NCI-H2171 (cell line): ENCODE results near the gene DCLK2.

Experiments
- DNase-seq: peaks from one replicate; lab custom pipeline; 2025; lab: John Stamatoyannopoulos, UW

The DCLK2 gene

DNA sequence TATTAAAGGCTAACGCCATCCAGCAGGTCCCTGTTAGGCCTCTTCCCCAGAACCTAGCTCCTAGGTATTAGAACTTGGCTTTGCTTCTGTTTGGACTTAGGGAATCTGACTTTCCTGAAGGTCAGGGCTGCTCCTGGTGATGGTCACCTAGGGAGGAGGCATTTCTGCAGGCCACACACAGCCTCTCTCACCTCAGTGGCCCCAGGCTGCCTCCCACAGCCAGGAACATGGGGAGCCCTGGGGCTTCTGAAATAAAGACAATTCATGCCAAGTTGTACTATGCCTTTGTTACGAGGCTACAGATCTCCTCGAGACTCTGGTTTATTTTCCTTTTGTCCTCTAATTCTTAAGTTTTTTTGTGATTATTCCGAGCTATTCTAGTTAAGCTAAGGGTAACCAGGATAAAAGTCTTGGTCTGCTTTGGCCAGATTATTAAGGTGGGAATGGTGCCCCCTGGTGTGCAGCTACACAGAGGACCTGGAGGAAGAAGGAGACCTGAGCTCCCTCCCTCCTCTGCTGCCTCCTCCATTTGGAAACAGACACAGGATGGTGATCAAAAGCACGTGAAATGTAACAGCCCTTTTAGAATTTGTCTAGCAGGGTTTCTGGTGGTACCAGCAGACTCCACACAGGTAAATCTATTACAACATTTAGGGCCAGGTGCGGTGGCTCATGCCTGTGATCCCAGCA is 131.0 kb downstream of the DCLK2 start:
- DNase-seq, result no peak

DNA sequence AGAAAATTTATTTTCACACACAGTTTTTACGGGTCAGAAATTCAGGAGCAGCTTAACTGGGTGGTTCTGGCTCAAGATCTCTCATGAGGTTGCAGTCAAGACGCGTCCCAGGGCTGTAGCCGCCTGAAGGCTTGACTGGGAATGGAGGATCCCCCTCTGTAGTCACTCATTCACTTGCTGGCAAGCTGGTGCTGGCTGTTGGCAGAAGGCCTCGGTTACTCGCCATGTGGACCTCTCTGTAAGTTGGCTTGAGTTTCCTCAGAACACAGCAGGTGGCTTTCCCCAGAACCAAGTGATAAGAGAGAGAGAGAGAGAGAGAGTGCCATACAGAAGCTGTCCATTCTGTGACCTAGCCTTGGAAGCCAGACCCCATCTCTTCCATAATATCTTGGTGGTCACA is 132.8 kb downstream of the DCLK2 start:
- no peak for DNase-seq

DNA sequence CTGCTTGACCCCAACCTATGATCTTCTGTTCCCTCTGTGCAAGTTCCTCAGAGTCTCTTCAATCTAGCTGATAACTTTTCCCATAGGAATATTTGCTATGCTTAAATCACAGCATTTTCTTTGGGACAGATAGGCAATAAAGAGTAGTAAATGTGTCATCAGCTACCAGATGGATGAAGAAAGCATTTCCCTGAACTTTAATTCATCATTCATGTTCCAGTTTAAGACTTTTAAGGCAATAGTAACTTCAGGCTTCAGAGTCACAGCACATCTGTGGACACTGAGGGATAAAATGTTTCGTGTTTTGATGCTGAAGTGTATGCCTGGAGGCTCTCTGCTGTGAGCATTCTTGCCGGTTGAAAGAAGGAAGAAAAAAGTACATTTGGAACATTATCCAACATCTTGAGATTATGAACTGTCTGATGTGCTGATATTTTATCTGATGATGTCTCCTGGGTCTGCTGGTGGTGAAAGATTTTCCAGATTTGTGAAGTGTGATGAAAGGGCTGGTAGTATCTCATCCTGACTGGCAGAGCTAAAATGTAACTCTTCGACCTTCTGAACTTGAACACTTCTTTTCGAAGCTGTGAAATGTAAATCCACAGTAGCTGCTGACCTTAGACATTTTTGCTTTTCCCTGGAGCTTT is 133.7 kb downstream of the DCLK2 start:
- no peak for DNase-seq

- DNase-seq, result no peak
Measured at GRCh38 chr4:150212485-150212884, 134.2 kb downstream of the DCLK2 start.

- no peak for DNase-seq
Measured at GRCh38 chr4:150212927-150213326, 134.7 kb downstream of the DCLK2 start.

GRCh38 chr4:150215601-150216000 is 137.4 kb downstream of the DCLK2 start:
- DNase-seq, result no peak

GRCh38 chr4:150216726-150217125 is 138.5 kb downstream of the DCLK2 start:
- DNase-seq, result no peak

DNA sequence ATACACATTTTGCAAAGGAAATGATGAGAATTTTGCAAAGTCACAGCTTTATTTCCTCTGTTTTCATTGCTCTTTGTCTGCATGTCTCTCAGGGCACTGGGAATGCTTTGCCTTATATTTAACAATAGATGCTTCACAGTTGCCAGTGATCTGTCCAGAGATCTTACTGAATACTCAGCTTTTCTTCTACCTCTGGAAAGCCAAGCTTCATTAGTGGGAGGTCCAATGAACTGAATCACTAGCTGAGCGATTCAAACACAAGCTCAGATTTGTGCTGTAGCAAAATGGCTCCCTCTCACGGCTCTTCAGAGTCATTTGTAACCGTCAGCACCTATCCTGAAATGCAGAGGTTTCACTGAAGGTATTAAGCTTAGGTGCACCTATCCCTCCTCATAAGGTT is 138.9 kb downstream of the DCLK2 start:
- DNase-seq, result no peak

DNA sequence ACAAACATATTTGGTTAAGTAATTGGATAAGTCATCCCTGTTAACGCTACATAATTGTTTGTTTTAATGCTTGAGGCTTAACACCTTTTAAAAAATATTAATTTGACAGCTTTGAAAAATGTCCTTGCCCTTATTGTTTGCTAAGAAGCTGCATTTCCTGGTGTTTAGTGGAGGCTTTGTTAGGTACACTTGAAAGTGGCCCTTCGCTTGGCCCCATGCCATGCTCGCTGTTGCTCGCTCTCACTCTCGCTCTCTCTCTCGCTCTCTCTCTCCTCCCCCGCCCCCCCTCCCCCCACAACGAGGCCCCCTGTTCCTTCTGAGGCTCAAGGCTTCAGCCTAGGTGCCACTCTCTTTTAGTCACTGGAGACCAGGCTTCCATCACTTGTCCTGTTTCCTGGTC is 139.6 kb downstream of the DCLK2 start:
- DNase-seq, result no peak

DNA sequence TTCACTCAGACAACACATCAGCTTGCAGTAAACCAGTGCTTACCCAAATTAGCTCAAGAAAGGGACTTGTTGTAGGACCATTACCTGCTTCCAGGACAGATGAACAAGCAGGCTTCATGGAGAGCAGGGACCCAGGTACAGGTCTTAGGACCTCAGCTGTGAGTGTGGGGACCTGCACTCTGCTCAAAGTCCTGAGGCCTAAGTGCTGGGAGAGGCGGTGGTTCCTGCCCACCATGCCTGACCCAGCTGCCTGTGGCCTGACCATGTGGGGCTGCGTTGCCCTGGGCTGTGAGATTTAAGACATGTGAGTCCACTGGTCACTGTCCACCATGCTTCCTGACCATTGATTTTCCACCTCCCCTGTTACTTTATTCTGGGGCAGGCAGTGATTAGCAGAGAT is 140.2 kb downstream of the DCLK2 start:
- no peak for DNase-seq

DNA sequence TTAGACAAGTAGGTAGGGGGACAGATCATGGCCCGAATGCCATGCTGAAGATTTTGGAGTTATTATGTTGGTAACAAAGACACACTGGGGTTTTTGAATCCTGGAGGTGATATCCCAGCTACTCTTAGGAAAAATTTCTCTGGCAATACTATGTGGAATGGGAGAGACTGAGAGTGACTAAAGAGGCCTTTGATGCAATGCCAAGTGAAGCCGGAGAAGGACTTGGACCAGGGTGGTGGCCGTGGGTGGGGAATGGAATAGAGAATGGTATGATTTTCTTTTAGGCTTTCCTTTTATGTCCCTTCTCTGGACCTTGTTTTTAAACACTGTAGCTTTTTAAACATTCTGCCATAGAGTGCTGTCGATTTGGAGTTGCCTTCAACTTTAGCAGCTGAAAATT is 141.6 kb downstream of the DCLK2 start:
- no peak for DNase-seq

- no peak for DNase-seq
Measured at GRCh38 chr4:150224896-150225591, 146.8 kb downstream of the DCLK2 start.

DNA sequence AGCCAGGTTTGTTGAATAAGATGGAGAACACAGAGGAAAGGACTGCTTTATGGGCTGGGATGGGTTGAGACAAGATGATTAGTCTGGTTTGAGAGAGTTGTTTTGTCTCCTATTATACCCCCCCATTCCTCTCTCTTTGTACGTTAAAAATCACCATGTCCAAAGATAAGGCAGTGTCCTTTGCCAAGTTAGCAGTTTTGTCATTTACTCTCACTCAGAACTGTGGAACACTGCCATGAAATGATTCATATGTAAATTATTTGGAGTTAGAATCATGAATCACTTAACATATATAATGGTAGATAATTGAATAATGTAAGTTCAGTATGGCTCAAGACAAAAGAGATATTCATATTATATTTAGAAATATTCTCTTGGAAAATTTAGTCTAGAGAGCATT is 151.3 kb downstream of the DCLK2 start:
- no peak for DNase-seq

- DNase-seq, result no peak
Measured at GRCh38 chr4:150230561-150230960, 152.3 kb downstream of the DCLK2 start.

DNA sequence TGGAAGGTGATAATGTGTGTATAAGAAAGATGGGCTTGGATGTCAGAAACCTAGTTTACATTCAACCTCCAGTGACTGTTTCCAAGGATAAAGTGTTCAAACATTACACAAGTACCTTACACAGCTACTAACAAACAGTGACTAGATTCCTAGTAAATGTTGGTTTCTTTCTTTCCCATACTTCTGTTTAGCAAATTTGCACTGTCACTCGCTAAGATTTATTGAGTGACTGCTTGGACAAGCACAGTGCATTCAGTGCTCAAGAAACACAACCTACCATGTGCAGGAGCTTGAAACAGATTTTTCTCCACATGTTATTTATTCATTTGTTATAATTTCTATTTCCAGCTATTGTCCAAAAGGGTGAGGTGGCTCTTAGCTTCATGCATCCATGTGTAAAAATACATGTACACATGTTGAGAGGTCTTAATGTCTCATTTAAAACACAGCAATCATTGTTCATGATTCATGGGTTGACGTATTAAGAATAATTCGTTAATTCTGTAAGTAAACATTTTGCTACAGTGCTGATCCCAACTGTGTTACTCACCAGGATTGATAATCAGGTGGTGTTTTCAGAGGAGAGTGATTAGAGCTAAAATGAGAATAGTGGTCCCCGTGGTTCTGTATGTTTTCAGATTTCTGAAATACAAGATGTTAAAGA is 153.0 kb downstream of the DCLK2 start:
- no peak for DNase-seq

DNA sequence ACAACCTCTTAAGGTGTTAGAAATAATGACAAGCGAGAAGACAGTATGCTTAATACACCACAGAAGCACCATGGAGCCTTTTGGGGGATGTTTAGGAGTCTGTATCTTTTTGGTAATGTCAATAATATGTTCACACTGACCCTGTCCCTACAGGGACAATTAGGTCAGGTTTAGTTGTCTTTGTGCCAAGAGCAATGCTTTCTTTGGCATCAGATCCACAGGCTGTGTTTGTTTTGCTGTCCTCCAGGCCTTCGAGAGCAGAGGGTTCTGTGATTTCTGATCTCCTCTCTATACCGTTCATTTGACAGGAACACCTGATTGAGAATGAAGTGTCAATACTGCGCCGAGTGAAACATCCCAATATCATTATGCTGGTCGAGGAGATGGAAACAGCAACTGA is 153.8 kb downstream of the DCLK2 start:
- no peak for DNase-seq

DNA sequence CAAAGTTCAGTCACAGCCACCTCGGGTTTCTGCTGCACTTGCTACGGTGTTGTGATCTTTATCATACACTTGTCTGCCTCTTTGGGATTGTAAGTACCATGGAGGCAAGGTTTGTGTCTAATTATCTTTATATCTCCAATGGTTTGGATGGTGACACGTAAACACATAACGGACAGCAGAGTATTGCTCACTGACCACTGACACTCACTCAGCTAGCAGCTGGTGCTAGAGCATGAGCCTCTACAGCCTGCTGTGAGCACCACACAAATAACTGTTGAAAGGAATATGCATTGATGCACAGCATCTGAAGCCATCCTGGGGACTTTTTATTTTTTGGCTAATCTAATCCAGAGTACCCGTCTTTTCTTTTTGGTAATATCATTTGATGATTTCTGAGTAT is 156.0 kb downstream of the DCLK2 start:
- no peak for DNase-seq

DNA sequence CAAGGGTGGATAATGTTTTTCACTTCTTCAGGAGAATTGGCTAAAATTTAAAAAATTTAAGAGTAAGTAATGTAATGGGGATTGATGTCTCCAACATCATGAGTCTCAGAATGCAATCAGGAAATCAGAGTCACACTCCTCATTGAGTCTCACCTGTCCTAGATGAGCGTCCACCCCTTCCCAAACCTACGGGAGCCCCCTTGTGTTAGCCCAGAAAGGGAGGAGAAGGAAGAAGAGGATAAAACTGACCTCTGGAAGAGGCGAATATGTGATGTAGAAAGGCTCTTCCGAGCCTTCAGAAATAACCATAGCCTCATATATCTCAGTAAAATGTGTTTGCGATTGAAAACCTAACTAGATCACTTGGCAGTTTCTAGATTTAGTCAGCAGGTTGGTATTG is 157.1 kb downstream of the DCLK2 start:
- no peak for DNase-seq

GRCh38 chr4:150235808-150236271 is 157.6 kb downstream of the DCLK2 start:
- no peak for DNase-seq

- DNase-seq, result no peak
Measured at GRCh38 chr4:150236626-150237025, 158.4 kb downstream of the DCLK2 start.

- no peak for DNase-seq
Measured at GRCh38 chr4:150237110-150237872, 159.0 kb downstream of the DCLK2 start.

DNA sequence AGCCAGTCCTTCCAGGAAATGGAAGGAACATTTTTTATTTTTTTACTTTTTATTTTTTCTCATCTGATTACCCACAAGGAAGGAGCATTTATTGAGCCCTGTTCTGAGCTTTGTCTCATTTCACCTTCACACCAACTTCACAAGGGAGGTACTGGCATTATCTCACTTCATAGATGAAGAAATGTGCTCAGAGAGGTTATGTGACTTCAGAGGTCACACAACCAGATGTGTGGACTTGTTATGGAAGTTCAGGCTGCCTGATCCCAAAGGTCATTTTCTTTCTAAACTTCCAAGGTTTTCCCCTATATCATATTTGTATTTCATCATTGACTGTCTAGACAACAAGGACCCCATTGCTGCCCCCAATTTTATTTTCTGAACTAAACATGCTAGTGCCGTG is 160.3 kb downstream of the DCLK2 start:
- DNase-seq, result no peak
